Stomach (tissue), 4 donors: Measurements from ENCODE around the gene JPH3.

Experiments used
- EP300 ChIP-seq: sonication (generic); formaldehyde crosslinking; IDR thresholded peaks from one replicate; pipeline ENCODE4 v1.6.1; 2017; ENCODE audit warnings: antibody characterized with exemption
- POLR2A ChIP-seq, 4 donors: fragments of 450-650 bp; IDR thresholded peaks; one replicate each; pipeline ENCODE4 v1.6.1; 2016; ENCODE audit warnings: antibody characterized with exemption in 4 of 4, control low read depth in 2 of 4, mild to moderate bottlenecking in 1 of 4, moderate library complexity in 1 of 4
- POLR2AphosphoS5 ChIP-seq, 3 donors: sonication (generic); formaldehyde crosslinking; IDR thresholded peaks; one replicate each; pipeline ENCODE4 v1.6.1; 2016; ENCODE audit warnings: antibody characterized with exemption in 3 of 3
- TF ChIP-seq, protein P1 (sequence below), 7 experiments: fragments of 450-650 bp in 4 of 7; fragments of 200-600 bp in 3 of 7; sonication (generic) in 3 of 7; IDR thresholded peaks; one replicate each; pipeline ENCODE4 v1.5.1; 2016 to 2019; ENCODE audit warnings: antibody characterized with exemption in 7 of 7, control low read depth in 2 of 7, mild to moderate bottlenecking in 1 of 7

DNA sequence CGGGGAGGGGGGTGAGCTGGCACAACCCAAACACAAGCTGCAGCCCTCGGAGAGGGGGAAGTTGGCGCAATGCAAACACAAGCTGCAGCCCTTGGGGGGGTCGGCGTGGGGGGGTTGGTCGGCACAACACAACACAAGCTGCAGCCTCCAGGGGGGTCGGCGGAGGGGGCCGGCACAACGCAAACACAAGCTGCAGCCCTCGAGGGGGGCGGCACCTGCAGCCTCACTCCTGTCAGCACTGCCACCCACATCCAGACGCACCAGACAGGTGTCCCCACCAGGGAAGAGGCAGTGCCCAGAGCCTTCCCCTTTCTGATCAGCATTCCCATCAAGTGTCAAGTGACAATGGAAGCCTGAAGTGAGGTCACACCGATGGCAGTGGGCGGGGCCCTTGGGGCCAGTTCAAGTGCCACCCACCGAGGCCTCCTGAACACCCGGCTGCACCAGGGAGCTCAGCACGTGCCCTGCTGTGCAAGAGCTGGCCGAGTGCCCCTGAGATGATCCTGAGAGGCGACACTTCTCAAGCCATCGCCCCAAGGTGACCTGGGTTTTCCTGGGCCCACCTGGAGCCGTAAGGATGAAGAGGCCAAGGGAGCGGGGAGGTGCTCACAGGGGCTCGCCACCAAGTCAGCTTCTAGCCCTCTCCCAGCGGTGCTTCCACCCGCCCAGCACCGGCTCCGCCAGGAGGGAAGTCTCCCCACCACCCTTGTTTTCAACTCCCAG, 104.1 kb downstream of the JPH3 start:
- no peak for TF ChIP-seq POLR2AphosphoS5 (IDR thresholded peaks at IDR 0.05)
- no peak for TF ChIP-seq POLR2A (IDR thresholded peaks at IDR 0.05)
- TF ChIP-seq, protein P1, sequence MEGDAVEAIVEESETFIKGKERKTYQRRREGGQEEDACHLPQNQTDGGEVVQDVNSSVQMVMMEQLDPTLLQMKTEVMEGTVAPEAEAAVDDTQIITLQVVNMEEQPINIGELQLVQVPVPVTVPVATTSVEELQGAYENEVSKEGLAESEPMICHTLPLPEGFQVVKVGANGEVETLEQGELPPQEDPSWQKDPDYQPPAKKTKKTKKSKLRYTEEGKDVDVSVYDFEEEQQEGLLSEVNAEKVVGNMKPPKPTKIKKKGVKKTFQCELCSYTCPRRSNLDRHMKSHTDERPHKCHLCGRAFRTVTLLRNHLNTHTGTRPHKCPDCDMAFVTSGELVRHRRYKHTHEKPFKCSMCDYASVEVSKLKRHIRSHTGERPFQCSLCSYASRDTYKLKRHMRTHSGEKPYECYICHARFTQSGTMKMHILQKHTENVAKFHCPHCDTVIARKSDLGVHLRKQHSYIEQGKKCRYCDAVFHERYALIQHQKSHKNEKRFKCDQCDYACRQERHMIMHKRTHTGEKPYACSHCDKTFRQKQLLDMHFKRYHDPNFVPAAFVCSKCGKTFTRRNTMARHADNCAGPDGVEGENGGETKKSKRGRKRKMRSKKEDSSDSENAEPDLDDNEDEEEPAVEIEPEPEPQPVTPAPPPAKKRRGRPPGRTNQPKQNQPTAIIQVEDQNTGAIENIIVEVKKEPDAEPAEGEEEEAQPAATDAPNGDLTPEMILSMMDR (IDR thresholded peaks at IDR 0.05) = no peak
- no peak for TF ChIP-seq EP300
